GM12891 (cell line): Measurements from ENCODE around the gene FEZ2.

ENCODE experiments used
- PAX5 ChIP-seq: IDR thresholded peaks from 2 replicates; pipeline ENCODE4 v1.6.1; 2011; ENCODE audit warnings: low read length, moderate library complexity, mild to moderate bottlenecking; ENCODE audit not compliant: insufficient read depth, severe bottlenecking
- POLR2A ChIP-seq: IDR thresholded peaks from 2 replicates; pipeline ENCODE4 v1.6.1; 2011; ENCODE audit warnings: low read depth, low read length, control low read depth
- POLR2AphosphoS5 ChIP-seq: IDR thresholded peaks from 2 replicates; pipeline ENCODE4 v1.6.1; 2011; ENCODE audit warnings: low read depth, low read length, control low read depth
- SPI1 ChIP-seq: IDR thresholded peaks from 2 replicates; pipeline ENCODE4 v1.6.1; 2011; ENCODE audit warnings: low read depth, low read length, control low read depth

GRCh38 chr2:36520431-36520830 lies 77.5 kb downstream of the FEZ2 start:
- no peak for TF ChIP-seq POLR2AphosphoS5
- TF ChIP-seq POLR2A = no peak
- no peak for TF ChIP-seq PAX5
- TF ChIP-seq SPI1 = no peak
